Loucy (cell line): ENCODE data around the gene CRYBA2.

Source experiments
- H2AFZ ChIP-seq: fragments of 200-600 bp; sonication (generic); 2 replicates; pipeline ENCODE4 v1.6.0; 2016; ENCODE audit warnings: antibody characterized with exemption, mild to moderate bottlenecking, low read length, moderate library complexity
- H3F3A ChIP-seq: fragments of 200-600 bp; 2 replicates; pipeline ENCODE4 v1.6.0; 2016; ENCODE audit warnings: antibody characterized with exemption, low read depth, mild to moderate bottlenecking
- H3K27me3 ChIP-seq: fragments of 200-600 bp; sonication (generic); 2 replicates; pipeline ENCODE4 v1.6.1; 2014; ENCODE audit warnings: low read length, mild to moderate bottlenecking; ENCODE audit not compliant: insufficient read depth, poor library complexity, severe bottlenecking
- H3K36me3 ChIP-seq: fragments of 200-600 bp; sonication (generic); 2 replicates; pipeline ENCODE4 v1.6.1; 2016; ENCODE audit warnings: low read length; ENCODE audit not compliant: insufficient read depth
- H3K4me1 ChIP-seq: fragments of 200-600 bp; sonication (generic); 2 replicates; pipeline ENCODE4 v1.5.1; 2014; ENCODE audit warnings: low read length, mild to moderate bottlenecking; ENCODE audit not compliant: insufficient read depth, poor library complexity, severe bottlenecking
- H3K4me2 ChIP-seq: fragments of 200-600 bp; sonication (generic); 2 replicates; pipeline ENCODE4 v1.6.0; 2014; ENCODE audit warnings: antibody characterized with exemption, low read length, low read depth, mild to moderate bottlenecking; ENCODE audit not compliant: poor library complexity, severe bottlenecking
- H3K4me3 ChIP-seq: fragments of 200-600 bp; sonication (generic); 2 replicates; pipeline ENCODE4 v1.5.1; 2014; ENCODE audit warnings: low read length, mild to moderate bottlenecking, mixed read lengths; ENCODE audit not compliant: poor library complexity, severe bottlenecking
- H3K79me2 ChIP-seq: fragments of 200-600 bp; sonication (generic); 2 replicates; pipeline ENCODE4 v1.6.1; 2014; ENCODE audit warnings: low read length; ENCODE audit not compliant: insufficient read depth
- H3K9ac ChIP-seq: fragments of 200-600 bp; sonication (generic); 2 replicates; pipeline ENCODE4 v1.6.0; 2014; ENCODE audit warnings: mild to moderate bottlenecking, low read depth, low read length, moderate library complexity; ENCODE audit not compliant: poor library complexity, severe bottlenecking
- H3K9me2 ChIP-seq: fragments of 200-600 bp; sonication (generic); replicated peaks from 2 replicates; pipeline ENCODE4 v1.6.1; 2016; ENCODE audit warnings: low read depth, low read length, mixed read lengths
- H3K9me3 ChIP-seq: fragments of 200-600 bp; sonication (generic); 2 replicates; pipeline ENCODE4 v1.6.1; 2014; ENCODE audit warnings: mild to moderate bottlenecking, antibody characterized with exemption, low read length, low read depth; ENCODE audit not compliant: insufficient read depth
- H4K20me1 ChIP-seq: fragments of 200-600 bp; sonication (generic); 2 replicates; pipeline ENCODE4 v1.6.0; 2014; ENCODE audit warnings: antibody characterized with exemption, low read length, mild to moderate bottlenecking; ENCODE audit not compliant: insufficient read depth, poor library complexity, severe bottlenecking
- EZH2phosphoT487 ChIP-seq: fragments of 200-600 bp; IDR thresholded peaks from 2 replicates; pipeline ENCODE4 v1.6.1; 2018; ENCODE audit warnings: antibody characterized with exemption, mild to moderate bottlenecking, moderate library complexity, borderline replicate concordance
- TF ChIP-seq, protein P1 (sequence below): fragments of 200-600 bp; sonication (generic); conservative IDR thresholded peaks from 2 replicates; pipeline ENCODE4 v1.5.1; 2014; ENCODE audit warnings: mild to moderate bottlenecking, antibody characterized with exemption, low read length

The CRYBA2 gene

DNA sequence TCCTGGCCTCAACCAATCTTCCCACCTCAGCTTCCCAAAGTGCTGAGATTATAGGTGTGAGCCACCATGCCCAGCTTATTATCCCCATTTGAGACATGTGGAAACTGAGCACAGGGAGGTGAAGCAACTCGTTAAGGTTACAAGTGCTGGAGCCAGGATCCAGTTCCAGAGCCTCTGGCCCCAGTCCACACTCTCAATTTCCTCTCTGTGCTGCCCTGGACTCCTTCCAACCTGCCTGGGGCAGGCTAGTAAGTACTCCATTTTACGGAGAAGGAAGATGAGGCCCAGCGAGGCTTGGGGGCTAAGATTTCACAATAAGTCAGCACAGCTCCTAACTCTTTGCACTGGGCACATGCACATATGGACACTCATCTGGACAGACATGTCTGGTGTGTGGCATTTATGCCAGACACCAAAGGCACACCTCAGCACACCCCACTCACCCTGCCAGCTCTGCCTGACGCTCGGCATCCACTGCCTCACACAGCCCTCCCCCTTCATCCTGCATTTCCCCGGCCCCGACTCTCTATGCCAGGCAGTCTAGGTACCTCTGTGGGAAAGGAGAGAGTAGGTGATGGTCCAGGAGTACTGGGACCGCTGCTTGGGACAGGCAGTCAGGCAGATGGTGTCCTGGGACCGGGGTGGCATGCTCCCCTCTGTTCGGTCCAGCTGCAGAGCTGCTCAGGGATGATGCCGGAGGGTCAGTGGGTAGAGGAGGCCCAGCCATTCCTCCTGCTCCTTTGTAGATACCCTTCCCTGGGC is 27.6 kb upstream of the CRYBA2 start:
- no peak overlapping the region for H3K4me2 ChIP-seq
- H3K27me3 ChIP-seq = no peaks in the 10 kb centered on the region
- no peak overlapping the region for H3K9ac ChIP-seq
- H2AFZ ChIP-seq = no peak overlapping the region
- H3K4me3 ChIP-seq = no peak overlapping the region
- no peaks in the 10 kb centered on the region for H3F3A ChIP-seq
- no peaks in the 10 kb centered on the region for H3K36me3 ChIP-seq
- H3K9me2 ChIP-seq = no peaks in the 10 kb centered on the region
- H3K4me1 ChIP-seq = no peaks in the 10 kb centered on the region
- TF ChIP-seq EZH2phosphoT487 = no peak
- TF ChIP-seq, protein P1, sequence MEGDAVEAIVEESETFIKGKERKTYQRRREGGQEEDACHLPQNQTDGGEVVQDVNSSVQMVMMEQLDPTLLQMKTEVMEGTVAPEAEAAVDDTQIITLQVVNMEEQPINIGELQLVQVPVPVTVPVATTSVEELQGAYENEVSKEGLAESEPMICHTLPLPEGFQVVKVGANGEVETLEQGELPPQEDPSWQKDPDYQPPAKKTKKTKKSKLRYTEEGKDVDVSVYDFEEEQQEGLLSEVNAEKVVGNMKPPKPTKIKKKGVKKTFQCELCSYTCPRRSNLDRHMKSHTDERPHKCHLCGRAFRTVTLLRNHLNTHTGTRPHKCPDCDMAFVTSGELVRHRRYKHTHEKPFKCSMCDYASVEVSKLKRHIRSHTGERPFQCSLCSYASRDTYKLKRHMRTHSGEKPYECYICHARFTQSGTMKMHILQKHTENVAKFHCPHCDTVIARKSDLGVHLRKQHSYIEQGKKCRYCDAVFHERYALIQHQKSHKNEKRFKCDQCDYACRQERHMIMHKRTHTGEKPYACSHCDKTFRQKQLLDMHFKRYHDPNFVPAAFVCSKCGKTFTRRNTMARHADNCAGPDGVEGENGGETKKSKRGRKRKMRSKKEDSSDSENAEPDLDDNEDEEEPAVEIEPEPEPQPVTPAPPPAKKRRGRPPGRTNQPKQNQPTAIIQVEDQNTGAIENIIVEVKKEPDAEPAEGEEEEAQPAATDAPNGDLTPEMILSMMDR = no peak
- H4K20me1 ChIP-seq = no peaks in the 10 kb centered on the region
- H3K79me2 ChIP-seq = no peaks in the 10 kb centered on the region
- no peaks in the 10 kb centered on the region for H3K9me3 ChIP-seq

DNA sequence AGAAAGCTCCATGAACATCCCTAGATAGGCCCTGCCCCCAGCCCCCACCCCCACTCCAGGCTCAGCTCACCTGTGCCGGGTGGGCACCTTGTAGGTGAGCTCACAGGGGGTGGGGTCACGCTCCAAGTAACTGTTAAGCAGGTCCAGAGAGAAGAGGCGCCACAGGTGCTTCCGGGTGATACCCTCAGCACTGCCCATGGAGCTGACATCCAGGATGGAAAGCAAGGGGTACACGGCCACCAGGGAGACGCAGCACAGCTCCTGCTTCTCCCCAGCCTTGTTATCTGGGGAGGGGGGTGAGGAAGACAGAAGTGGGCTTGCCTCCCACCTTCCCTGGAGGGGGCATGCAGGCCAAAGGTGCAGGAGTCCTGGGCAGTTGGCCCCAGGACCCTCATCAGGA is 26.2 kb upstream of the CRYBA2 start:
- no peaks in the 10 kb centered on the region for H3K9me3 ChIP-seq
- H4K20me1 ChIP-seq = no peaks in the 10 kb centered on the region
- no peaks in the 10 kb centered on the region for H3K27me3 ChIP-seq
- H2AFZ ChIP-seq = no peak overlapping the region
- no peaks in the 10 kb centered on the region for H3K9me2 ChIP-seq
- no peak overlapping the region for H3K4me2 ChIP-seq
- H3K36me3 ChIP-seq = no peaks in the 10 kb centered on the region
- H3K4me3 ChIP-seq = no peak overlapping the region
- no peaks in the 10 kb centered on the region for H3K79me2 ChIP-seq
- H3K4me1 ChIP-seq = no peaks in the 10 kb centered on the region
- no peak for TF ChIP-seq EZH2phosphoT487
- TF ChIP-seq, protein P1 = no peak
- no peaks in the 10 kb centered on the region for H3F3A ChIP-seq
- H3K9ac ChIP-seq = no peak overlapping the region

DNA sequence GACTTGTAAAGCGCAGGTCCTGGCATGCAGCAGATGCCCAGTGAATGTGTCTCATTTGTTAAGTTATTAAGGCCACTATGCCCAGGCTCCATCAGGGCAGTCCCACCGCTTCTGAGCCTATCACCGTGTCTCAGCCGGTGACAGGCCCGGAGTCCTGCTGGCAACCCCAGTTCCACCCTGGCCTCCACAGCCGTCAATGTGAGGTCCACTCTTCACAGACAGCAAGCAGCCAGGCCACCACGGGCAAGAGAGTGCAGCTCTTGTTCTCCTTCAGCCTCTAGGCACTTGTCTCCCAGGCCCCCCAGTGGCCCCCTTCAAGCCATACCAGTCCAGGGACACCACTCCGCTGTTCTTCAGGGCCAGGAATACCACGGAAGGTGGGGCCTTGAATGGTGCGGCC is 25.5 kb upstream of the CRYBA2 start:
- H3K4me1 ChIP-seq = no peaks in the 10 kb centered on the region
- H2AFZ ChIP-seq = no peak overlapping the region
- no peaks in the 10 kb centered on the region for H3K9me2 ChIP-seq
- no peaks in the 10 kb centered on the region for H3K36me3 ChIP-seq
- H3K79me2 ChIP-seq = no peaks in the 10 kb centered on the region
- no peak overlapping the region for H3K9ac ChIP-seq
- no peak overlapping the region for H3K4me3 ChIP-seq
- no peaks in the 10 kb centered on the region for H3K9me3 ChIP-seq
- H3K27me3 ChIP-seq = no peaks in the 10 kb centered on the region
- no peak for TF ChIP-seq EZH2phosphoT487
- no peaks in the 10 kb centered on the region for H3F3A ChIP-seq
- H3K4me2 ChIP-seq = no peak overlapping the region
- no peaks in the 10 kb centered on the region for H4K20me1 ChIP-seq

DNA sequence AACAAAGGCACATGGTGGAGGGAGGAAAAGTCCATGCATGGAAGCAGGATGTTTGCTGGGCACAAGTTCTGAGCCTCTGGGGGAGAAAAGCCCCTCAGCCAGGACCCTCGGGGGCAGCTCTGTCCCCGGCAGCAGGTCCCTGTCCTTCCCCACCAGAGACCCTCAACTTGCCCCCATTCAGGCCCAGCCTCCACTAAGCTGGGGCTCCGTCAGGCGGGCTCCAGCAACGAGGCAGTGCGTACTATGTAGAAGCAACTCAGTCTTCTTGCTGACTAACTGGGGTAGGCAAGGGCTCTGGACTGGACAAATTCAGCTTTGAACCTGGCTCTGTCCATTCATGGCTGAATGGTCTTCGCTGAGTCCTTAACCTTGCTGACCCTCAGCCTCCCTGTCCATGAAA is 25.1 kb upstream of the CRYBA2 start:
- H3K27me3 ChIP-seq = no peaks in the 10 kb centered on the region
- H3K4me3 ChIP-seq = no peak overlapping the region
- no peaks in the 10 kb centered on the region for H3K4me1 ChIP-seq
- no peak overlapping the region for H2AFZ ChIP-seq
- H3K79me2 ChIP-seq = no peaks in the 10 kb centered on the region
- no peaks in the 10 kb centered on the region for H3K36me3 ChIP-seq
- H4K20me1 ChIP-seq = no peaks in the 10 kb centered on the region
- H3K9me3 ChIP-seq = no peaks in the 10 kb centered on the region
- no peak overlapping the region for H3K4me2 ChIP-seq
- TF ChIP-seq, protein P1 = no peak
- TF ChIP-seq EZH2phosphoT487 = no peak
- no peak overlapping the region for H3K9ac ChIP-seq
- H3K9me2 ChIP-seq = no peaks in the 10 kb centered on the region
- H3F3A ChIP-seq = no peaks in the 10 kb centered on the region
